NB4 (cell line): ENCODE results near the gene NIPAL4.
A peak's percentile ranks its signal among the peaks of the same experiment; 100 is the strongest.

Experiments
- DNase-seq: peaks from one replicate; pipeline ENCODE4 v3.0.0; 2010; ENCODE audit warnings: low read depth
- H3K4me3 ChIP-seq: one replicate; pipeline ENCODE4 v1.5.1; 2011; ENCODE audit warnings: mild to moderate bottlenecking, low read depth, low read length, moderate library complexity
- CTCF ChIP-seq: IDR thresholded peaks from one replicate; pipeline ENCODE4 v1.5.1; 2012; ENCODE audit warnings: low read depth, low read length
- MAX ChIP-seq: IDR thresholded peaks from 2 replicates; pipeline ENCODE4 v1.6.1; 2011; ENCODE audit warnings: low read depth, low read length
- MYC ChIP-seq: IDR thresholded peaks from 2 replicates; pipeline ENCODE4 v1.6.1; 2011; ENCODE audit warnings: low read depth, low read length
- POLR2A ChIP-seq: IDR thresholded peaks from 2 replicates; pipeline ENCODE4 v1.6.1; 2011; ENCODE audit warnings: mild to moderate bottlenecking; ENCODE audit not compliant: insufficient read length; ENCODE audit errors: extremely low read depth

The NIPAL4 gene

DNA sequence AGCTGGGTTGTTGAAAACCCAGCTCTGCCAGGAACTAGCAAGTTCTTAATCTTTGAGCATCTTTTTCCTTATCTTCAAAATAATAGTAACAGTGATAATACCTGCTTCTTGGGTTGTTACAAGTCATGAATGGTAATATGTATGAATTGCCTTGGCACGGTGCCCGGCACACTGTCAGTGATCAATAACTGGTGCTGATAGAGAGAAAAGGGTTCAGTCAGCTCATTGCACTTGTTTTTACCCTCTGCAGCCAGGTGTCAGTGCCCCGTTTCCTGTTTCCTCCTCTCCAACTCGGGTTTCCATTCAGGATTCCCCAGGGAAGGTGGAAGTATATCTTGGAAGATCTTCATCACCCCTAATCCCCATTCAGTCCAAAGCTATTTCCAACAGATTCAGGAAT, 15.8 kb upstream of the NIPAL4 start:
- no peak overlapping the region for H3K4me3 ChIP-seq
- DNase-seq, result no peak
- no peak for TF ChIP-seq MAX
- TF ChIP-seq POLR2A, result no peak
- no peak for TF ChIP-seq CTCF
- TF ChIP-seq MYC, result no peak

DNA sequence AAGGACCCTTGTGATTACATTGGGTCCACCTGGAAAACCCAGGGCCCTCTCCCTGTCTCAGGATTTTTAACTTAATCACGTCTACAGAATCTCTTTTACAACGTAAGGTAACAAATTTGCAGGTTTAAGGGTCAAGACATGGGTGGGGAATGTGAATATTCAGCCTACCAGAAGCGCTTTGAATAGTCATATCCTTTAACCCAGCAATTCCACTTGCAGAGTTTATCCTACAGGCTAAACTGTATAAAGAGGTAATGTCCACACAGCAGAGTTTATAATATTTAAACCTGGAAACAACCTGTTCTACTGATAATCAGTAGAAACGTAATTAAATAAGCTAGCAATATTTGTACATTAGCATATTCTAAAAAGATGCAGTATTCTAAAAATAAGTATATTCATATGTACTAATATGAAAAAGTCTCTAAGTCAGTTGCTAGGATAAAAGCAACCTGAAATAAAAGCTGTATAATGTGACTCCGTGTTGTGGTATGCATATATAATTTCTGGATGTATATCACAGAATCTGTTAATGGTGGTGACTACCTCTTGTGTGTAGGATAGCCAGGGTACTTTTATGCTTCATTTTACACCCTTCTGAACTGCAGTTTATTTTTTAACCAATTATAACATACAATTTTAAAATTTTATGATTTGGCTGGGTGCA, 14.1 kb upstream of the NIPAL4 start:
- H3K4me3 ChIP-seq, result no peak overlapping the region
- TF ChIP-seq MYC (no peak), MAX (no peak), POLR2A (no peak), CTCF (no peak)
- no peak for DNase-seq

GRCh38 chr5:157446412-157446935, 13.5 kb upstream of the NIPAL4 start:
- peak; percentile 58 for DNase-seq
- no peak overlapping the region for H3K4me3 ChIP-seq
- TF ChIP-seq CTCF (no peak), MYC (no peak), POLR2A (no peak), MAX (no peak)

DNA sequence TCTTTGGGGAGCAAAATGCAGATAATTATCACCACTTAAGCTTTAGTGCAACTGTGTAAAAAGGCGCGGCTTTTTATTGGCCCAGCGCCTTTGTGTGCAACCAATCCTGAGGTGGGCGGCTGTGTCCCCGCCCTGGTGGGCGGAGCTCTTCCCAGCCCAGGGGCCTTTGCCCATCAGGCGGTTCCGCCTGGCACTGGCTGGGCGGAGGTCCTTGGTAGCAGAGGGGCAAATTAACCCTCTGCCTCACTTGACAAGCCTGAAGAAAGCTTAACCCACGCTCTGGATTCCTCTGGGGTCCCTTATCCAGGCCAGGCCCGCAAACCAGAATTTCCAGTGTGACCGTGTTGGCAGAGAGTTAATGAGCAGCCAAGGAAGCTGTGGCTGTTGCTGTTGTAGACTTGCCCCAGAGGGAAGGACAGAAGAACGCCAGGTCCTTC, 12.8 kb upstream of the NIPAL4 start:
- no peak for TF ChIP-seq MAX
- no peak overlapping the region for H3K4me3 ChIP-seq
- no peak for DNase-seq

- TF ChIP-seq MAX, result no peak
- TF ChIP-seq POLR2A, result no peak
- no peak for TF ChIP-seq CTCF
- TF ChIP-seq MYC, result no peak
- H3K4me3 ChIP-seq, result no peak overlapping the region
- no peak for DNase-seq
Measured at GRCh38 chr5:157449011-157449723, 10.8 kb upstream of the NIPAL4 start.

GRCh38 chr5:157450024-157450423, 10.0 kb upstream of the NIPAL4 start:
- no peak overlapping the region for H3K4me3 ChIP-seq
- no peak for DNase-seq
- TF ChIP-seq POLR2A, result no peak
